SK-N-SH (cell line): ENCODE measurements around the gene HK1. TPM values are rescaled to one million over a fixed set of nuclear protein-coding genes. Genes with fewer than 3 reads are reported as not detected.

Experiments
- CTCF ChIA-PET: fragments of 300-600, 350-600 bp; formaldehyde crosslinking; extraction: SDS; loops from one replicate; lab custom pipeline; 2021; lab: Yijun Ruan, JAX
- POLR2A ChIA-PET: fragments of 350-600 bp; sonication (Branson Sonifier 250); formaldehyde crosslinking; extraction: SDS; loops from one replicate; lab custom pipeline; 2020; ENCODE audit warnings: antibody characterized with exemption, inconsistent platforms; lab: Yijun Ruan, JAX
- DNase-seq: peaks from one replicate; pipeline ENCODE4 v3.0.0; 2012
- H2AFZ ChIP-seq: fragments of 200-600 bp; sonication (generic); 2 replicates; pipeline ENCODE4 v1.8.1; 2016; ENCODE audit warnings: antibody characterized with exemption, mild to moderate bottlenecking, low read depth
- H3F3A ChIP-seq: fragments of 200-600 bp; sonication (generic); replicated peaks from 2 replicates; pipeline ENCODE3; 2016; ENCODE audit warnings: antibody characterized with exemption, mild to moderate bottlenecking; ENCODE audit not compliant: insufficient read depth
- H3K27ac ChIP-seq, 2 experiments: fragments of 200-500 bp in 1 of 2; fragments of 200-600 bp in 1 of 2; sonication (Bioruptor generic) in 1 of 2; sonication (generic), shearing (Covaris generic) in 1 of 2; 2 replicates each; pipeline versions ENCODE4 v1.5.1 to v1.6.1; 2014 to 2016; ENCODE audit warnings: low read depth in 2 of 2, inconsistent platforms in 1 of 2, low read length in 1 of 2, mild to moderate bottlenecking in 1 of 2, mixed read lengths in 1 of 2
- H3K27me3 ChIP-seq: fragments of 200-600 bp; sonication (generic), shearing (Covaris generic); 2 replicates; pipeline ENCODE4 v1.6.1; 2016; ENCODE audit warnings: mixed run types; ENCODE audit not compliant: insufficient read depth
- H3K36me3 ChIP-seq, 2 experiments: fragments of 200-500 bp in 1 of 2; fragments of 200-600 bp in 1 of 2; sonication (Bioruptor generic) in 1 of 2; sonication (generic) in 1 of 2; replicated peaks in 1 of 2; 2 replicates each; pipeline versions ENCODE3 to v1.5.1; 2014 to 2016; ENCODE audit warnings: low read length in 1 of 2, mild to moderate bottlenecking in 1 of 2; ENCODE audit not compliant: insufficient read depth in 2 of 2, control insufficient read depth in 1 of 2
- H3K4me1 ChIP-seq, 2 experiments: fragments of 200-500 bp in 1 of 2; fragments of 200-600 bp in 1 of 2; sonication (Bioruptor generic) in 1 of 2; sonication (generic), shearing (Covaris generic) in 1 of 2; 2 replicates each; pipeline versions ENCODE4 v1.5.1 to v1.6.1; 2014 to 2016; ENCODE audit warnings: low read depth in 1 of 2, low read length in 1 of 2, mixed run types in 1 of 2; ENCODE audit not compliant: insufficient read depth in 2 of 2, control insufficient read depth in 1 of 2
- H3K4me2 ChIP-seq: fragments of 200-600 bp; sonication (generic), shearing (Covaris generic); 2 replicates; pipeline ENCODE4 v1.6.1; 2017; ENCODE audit warnings: mixed run types
- H3K4me3 ChIP-seq, 2 experiments: fragments of 200-500 bp in 1 of 2; fragments of 200-600 bp in 1 of 2; sonication (Bioruptor generic) in 1 of 2; sonication (generic), shearing (Covaris generic) in 1 of 2; 2 replicates each; pipeline versions ENCODE4 v1.5.1 to v1.8.1; 2014 to 2016; ENCODE audit warnings: low read depth in 2 of 2, inconsistent platforms in 1 of 2, low read length in 1 of 2, mild to moderate bottlenecking in 1 of 2, mixed read lengths in 1 of 2, moderate library complexity in 1 of 2
- H3K79me2 ChIP-seq: fragments of 200-600 bp; sonication (generic); 2 replicates; pipeline ENCODE4 v1.8.1; 2017; ENCODE audit warnings: mild to moderate bottlenecking; ENCODE audit not compliant: insufficient read depth
- H3K9ac ChIP-seq: fragments of 200-600 bp; sonication (generic); 2 replicates; pipeline ENCODE4 v1.6.1; 2017; ENCODE audit warnings: mixed run types
- H3K9me2 ChIP-seq: fragments of 200-600 bp; sonication (generic); 2 replicates; pipeline ENCODE4 v1.6.1; 2017; ENCODE audit warnings: mixed run types
- H3K9me3 ChIP-seq: fragments of 200-600 bp; sonication (generic); 2 replicates; pipeline ENCODE4 v1.6.1; 2017; ENCODE audit warnings: mixed run types, mild to moderate bottlenecking, moderate library complexity
- H4K20me1 ChIP-seq: fragments of 200-600 bp; sonication (generic); 2 replicates; pipeline ENCODE4 v1.6.1; 2017; ENCODE audit warnings: mild to moderate bottlenecking, mixed run types; ENCODE audit not compliant: insufficient read depth
- CHD2 ChIP-seq: fragments of 150-350 bp; IDR thresholded peaks from 2 replicates; pipeline ENCODE4 v1.6.1; 2018; ENCODE audit warnings: low read length; ENCODE audit not compliant: partially characterized antibody
- ELF1 ChIP-seq: IDR thresholded peaks from 2 replicates; pipeline ENCODE4 v1.4.0; 2012
- EP300 ChIP-seq, 2 experiments: IDR thresholded peaks; 2 replicates each; pipeline versions ENCODE4 v1.4.0 to v1.6.1; 2012; ENCODE audit warnings: borderline replicate concordance in 1 of 2, low read depth in 1 of 2, low read length in 1 of 2
- FOSL2 ChIP-seq: IDR thresholded peaks from 2 replicates; pipeline ENCODE4 v1.4.0; 2012; ENCODE audit warnings: low read depth, mild to moderate bottlenecking, moderate library complexity, borderline replicate concordance
- FOXJ3 ChIP-seq: sonication (generic); formaldehyde crosslinking; IDR thresholded peaks from 2 replicates; pipeline ENCODE4 v1.5.1; 2020; ENCODE audit warnings: mild to moderate bottlenecking, missing genetic modification reagents
- FOXM1 ChIP-seq: IDR thresholded peaks from 2 replicates; pipeline ENCODE4 v1.4.0; 2012; ENCODE audit warnings: low read depth, mild to moderate bottlenecking
- GABPA ChIP-seq: IDR thresholded peaks from 2 replicates; pipeline ENCODE4 v1.4.0; 2012; ENCODE audit warnings: low read depth, mild to moderate bottlenecking
- NFIC ChIP-seq: IDR thresholded peaks from 2 replicates; pipeline ENCODE4 v1.4.0; 2012; ENCODE audit warnings: borderline replicate concordance
- NRF1 ChIP-seq: IDR thresholded peaks from 2 replicates; pipeline ENCODE4 v1.6.1; 2012; ENCODE audit warnings: low read depth, mild to moderate bottlenecking, low read length
- RAD21 ChIP-seq: IDR thresholded peaks from 2 replicates; pipeline ENCODE4 v1.6.1; 2012; ENCODE audit warnings: mild to moderate bottlenecking, low read length
- RXRA ChIP-seq: IDR thresholded peaks from 2 replicates; pipeline ENCODE4 v1.4.0; 2012; ENCODE audit warnings: low read depth, mild to moderate bottlenecking, borderline replicate concordance
- TAF1 ChIP-seq: IDR thresholded peaks from 2 replicates; pipeline ENCODE4 v1.6.1; 2012; ENCODE audit warnings: low read depth, mild to moderate bottlenecking, low read length, moderate library complexity, borderline replicate concordance
- WGBS: methylation state at CpG from one replicate; pipeline ENCODE4 v1.1.6; 2017; ENCODE audit warnings: low lambda C conversion rate; 5-methylcytosine and 5-hydroxymethylcytosine counted together
- polyA plus RNA-seq, 3 experiments: library from polyadenylated mRNA; depleted of rRNA; stranded (reverse); fragments of >200 nt; gene quantifications; 2 replicates each; pipeline ENCODE4 v1.2.3, GENCODE V29; 2012
- TF ChIP-seq, protein P1 (sequence below): fragments of 150-350 bp; IDR thresholded peaks from 2 replicates; pipeline ENCODE4 v1.6.1; 2017; ENCODE audit warnings: antibody characterized with exemption, low read length, low read depth, borderline replicate concordance
- TF ChIP-seq, protein P2 (sequence below): IDR thresholded peaks from 2 replicates; pipeline ENCODE4 v1.6.1; 2012; ENCODE audit warnings: mild to moderate bottlenecking, low read depth, low read length, moderate library complexity
- TF ChIP-seq, protein P3 (sequence below): fragments of 150-350 bp; IDR thresholded peaks from 2 replicates; pipeline ENCODE4 v1.6.1; 2016; ENCODE audit warnings: mild to moderate bottlenecking, low read depth, low read length
- TF ChIP-seq, protein P4 (sequence below): IDR thresholded peaks from 2 replicates; pipeline ENCODE4 v1.4.0; 2012; ENCODE audit warnings: low read depth, borderline replicate concordance
- TF ChIP-seq, protein P5 (sequence below): IDR thresholded peaks from 2 replicates; pipeline ENCODE4 v1.4.0; 2012; ENCODE audit warnings: low read depth, borderline replicate concordance

HK1 gene
- polyA plus RNA-seq, 1 of the 3 experiments (the other 2 are of a cell fraction), result 38.7 TPM

DNA sequence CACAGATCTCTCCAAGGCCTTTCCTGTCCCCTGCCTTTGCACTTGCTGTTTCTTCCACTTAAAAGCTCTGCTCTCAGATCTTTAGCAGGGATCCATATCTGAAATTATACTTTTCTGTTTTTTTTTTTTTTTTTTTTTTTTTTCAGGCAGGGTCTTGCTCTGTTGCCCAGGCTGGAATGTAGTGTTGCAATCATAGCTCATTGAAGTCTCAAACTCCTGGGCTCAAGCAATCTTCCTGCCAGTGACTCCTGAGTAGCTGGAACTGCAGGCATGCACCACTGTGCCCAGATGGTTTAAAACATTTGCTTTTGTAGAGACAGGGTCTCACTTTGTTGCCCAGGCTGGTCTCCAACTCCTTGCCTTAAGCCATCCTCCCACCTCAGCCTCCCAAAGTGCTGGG is 167.9 kb downstream of the HK1 start:
- Histone ChIP-seq H3K36me3 (no peaks in the 10 kb centered on the region), H3K27ac (peak overlapping the region in 1 of 2 experiments; percentile 70; a peak in 2 of 4 replicates), H3K4me1 (peaks cover 6 to 29% of the 10 kb centered on the region in 2 experiments; a peak in 3 of 4 replicates), H3F3A (peaks cover 20% of the 10 kb centered on the region), H3K4me3 (no peak overlapping the region), H3K9ac (no peak overlapping the region), H3K9me2 (no peaks in the 10 kb centered on the region), H4K20me1 (no peaks in the 10 kb centered on the region), H3K27me3 (no peaks in the 10 kb centered on the region), H3K9me3 (no peaks in the 10 kb centered on the region), H2AFZ (no peak overlapping the region), H3K4me2 (peak overlapping the region; percentile 48), H3K79me2 (no peaks in the 10 kb centered on the region)
- no peak for DNase-seq
- ChIA-PET CTCF (interaction anchor here (1.0 to 7.6 kb wide), 5 partner anchors 13 to 190 kb away, joined by 3 to 38 read pairs (median 3); no protein-coding TSS in a partner anchor), POLR2A (no interaction called here)
- TF ChIP-seq, protein P1, sequence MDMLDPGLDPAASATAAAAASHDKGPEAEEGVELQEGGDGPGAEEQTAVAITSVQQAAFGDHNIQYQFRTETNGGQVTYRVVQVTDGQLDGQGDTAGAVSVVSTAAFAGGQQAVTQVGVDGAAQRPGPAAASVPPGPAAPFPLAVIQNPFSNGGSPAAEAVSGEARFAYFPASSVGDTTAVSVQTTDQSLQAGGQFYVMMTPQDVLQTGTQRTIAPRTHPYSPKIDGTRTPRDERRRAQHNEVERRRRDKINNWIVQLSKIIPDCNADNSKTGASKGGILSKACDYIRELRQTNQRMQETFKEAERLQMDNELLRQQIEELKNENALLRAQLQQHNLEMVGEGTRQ, result no peak
- no peak for TF ChIP-seq GABPA
- no peak for TF ChIP-seq FOXJ3 (CRISPR knock-in tag)
- TF ChIP-seq, protein P2, sequence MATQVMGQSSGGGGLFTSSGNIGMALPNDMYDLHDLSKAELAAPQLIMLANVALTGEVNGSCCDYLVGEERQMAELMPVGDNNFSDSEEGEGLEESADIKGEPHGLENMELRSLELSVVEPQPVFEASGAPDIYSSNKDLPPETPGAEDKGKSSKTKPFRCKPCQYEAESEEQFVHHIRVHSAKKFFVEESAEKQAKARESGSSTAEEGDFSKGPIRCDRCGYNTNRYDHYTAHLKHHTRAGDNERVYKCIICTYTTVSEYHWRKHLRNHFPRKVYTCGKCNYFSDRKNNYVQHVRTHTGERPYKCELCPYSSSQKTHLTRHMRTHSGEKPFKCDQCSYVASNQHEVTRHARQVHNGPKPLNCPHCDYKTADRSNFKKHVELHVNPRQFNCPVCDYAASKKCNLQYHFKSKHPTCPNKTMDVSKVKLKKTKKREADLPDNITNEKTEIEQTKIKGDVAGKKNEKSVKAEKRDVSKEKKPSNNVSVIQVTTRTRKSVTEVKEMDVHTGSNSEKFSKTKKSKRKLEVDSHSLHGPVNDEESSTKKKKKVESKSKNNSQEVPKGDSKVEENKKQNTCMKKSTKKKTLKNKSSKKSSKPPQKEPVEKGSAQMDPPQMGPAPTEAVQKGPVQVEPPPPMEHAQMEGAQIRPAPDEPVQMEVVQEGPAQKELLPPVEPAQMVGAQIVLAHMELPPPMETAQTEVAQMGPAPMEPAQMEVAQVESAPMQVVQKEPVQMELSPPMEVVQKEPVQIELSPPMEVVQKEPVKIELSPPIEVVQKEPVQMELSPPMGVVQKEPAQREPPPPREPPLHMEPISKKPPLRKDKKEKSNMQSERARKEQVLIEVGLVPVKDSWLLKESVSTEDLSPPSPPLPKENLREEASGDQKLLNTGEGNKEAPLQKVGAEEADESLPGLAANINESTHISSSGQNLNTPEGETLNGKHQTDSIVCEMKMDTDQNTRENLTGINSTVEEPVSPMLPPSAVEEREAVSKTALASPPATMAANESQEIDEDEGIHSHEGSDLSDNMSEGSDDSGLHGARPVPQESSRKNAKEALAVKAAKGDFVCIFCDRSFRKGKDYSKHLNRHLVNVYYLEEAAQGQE, result no peak
- no peak for TF ChIP-seq ELF1
- TF ChIP-seq CHD2, result no peak
- no peak for TF ChIP-seq NRF1
- TF ChIP-seq RXRA, result no peak
- no peak for TF ChIP-seq TAF1
- no peak for TF ChIP-seq EP300 (IDR thresholded peaks at IDR 0.05; ENCODE audit: borderline replicate concordance in 1 of 2, low read depth in 1 of 2, low read length in 1 of 2)
- TF ChIP-seq FOSL2, result no peak

DNA sequence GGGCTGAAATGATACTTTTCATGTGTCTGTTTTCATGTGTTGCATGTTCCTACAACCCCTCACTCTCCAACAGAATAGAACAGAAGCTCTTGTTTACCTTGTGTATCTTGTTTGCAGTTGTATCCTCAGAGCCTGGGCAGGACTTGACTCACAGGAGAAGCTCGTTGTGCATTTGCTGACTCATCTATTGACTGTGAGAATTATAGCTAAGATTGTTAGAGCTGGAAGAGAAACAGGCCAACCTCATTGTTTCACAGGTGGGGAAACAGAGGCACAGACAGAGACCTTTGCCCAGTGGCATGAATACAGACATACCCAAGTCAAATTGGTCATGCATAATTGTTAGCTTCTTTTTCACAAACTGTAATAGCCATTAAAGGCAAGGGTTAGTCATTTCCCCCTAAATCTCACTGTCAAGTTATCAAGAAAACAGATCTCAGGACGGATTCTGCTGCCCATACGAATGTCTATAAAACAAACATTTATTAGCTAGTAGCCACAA is 168.4 kb downstream of the HK1 start:
- Histone ChIP-seq H3K4me3 (peak overlapping the region in 1 of 2 experiments; percentile 3; a peak in 1 of 4 replicates), H3K27me3 (no peaks in the 10 kb centered on the region), H3K27ac (peak overlapping the region; percentile 2 to 70; a peak in 3 of 4 replicates), H3K9me3 (no peaks in the 10 kb centered on the region), H3K79me2 (no peaks in the 10 kb centered on the region), H3K4me2 (peak overlapping the region; percentile 48), H3K9ac (no peak overlapping the region), H3K36me3 (no peaks in the 10 kb centered on the region), H4K20me1 (no peaks in the 10 kb centered on the region), H3K4me1 (peaks cover 6 to 29% of the 10 kb centered on the region in 2 experiments; a peak in 3 of 4 replicates), H2AFZ (no peak overlapping the region), H3F3A (peaks cover 20% of the 10 kb centered on the region), H3K9me2 (no peaks in the 10 kb centered on the region)
- ChIA-PET POLR2A (interaction anchor here (0.5 kb wide), 1 partner anchor 8 kb away, joined by 3 read pairs; no protein-coding TSS in a partner anchor), CTCF (interaction anchor here (0.6 to 7.6 kb wide), 8 partner anchors 13 to 190 kb away, joined by 3 to 38 read pairs (median 4); no protein-coding TSS in a partner anchor)
- no peak for DNase-seq
- WGBS, result 13% methylated on average over 3 of the region's 3 CpGs
- TF ChIP-seq, protein P3, sequence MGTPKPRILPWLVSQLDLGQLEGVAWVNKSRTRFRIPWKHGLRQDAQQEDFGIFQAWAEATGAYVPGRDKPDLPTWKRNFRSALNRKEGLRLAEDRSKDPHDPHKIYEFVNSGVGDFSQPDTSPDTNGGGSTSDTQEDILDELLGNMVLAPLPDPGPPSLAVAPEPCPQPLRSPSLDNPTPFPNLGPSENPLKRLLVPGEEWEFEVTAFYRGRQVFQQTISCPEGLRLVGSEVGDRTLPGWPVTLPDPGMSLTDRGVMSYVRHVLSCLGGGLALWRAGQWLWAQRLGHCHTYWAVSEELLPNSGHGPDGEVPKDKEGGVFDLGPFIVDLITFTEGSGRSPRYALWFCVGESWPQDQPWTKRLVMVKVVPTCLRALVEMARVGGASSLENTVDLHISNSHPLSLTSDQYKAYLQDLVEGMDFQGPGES, result no peak
- TF ChIP-seq, protein P4, sequence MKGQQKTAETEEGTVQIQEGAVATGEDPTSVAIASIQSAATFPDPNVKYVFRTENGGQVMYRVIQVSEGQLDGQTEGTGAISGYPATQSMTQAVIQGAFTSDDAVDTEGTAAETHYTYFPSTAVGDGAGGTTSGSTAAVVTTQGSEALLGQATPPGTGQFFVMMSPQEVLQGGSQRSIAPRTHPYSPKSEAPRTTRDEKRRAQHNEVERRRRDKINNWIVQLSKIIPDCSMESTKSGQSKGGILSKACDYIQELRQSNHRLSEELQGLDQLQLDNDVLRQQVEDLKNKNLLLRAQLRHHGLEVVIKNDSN, result no peak
- TF ChIP-seq, protein P5, sequence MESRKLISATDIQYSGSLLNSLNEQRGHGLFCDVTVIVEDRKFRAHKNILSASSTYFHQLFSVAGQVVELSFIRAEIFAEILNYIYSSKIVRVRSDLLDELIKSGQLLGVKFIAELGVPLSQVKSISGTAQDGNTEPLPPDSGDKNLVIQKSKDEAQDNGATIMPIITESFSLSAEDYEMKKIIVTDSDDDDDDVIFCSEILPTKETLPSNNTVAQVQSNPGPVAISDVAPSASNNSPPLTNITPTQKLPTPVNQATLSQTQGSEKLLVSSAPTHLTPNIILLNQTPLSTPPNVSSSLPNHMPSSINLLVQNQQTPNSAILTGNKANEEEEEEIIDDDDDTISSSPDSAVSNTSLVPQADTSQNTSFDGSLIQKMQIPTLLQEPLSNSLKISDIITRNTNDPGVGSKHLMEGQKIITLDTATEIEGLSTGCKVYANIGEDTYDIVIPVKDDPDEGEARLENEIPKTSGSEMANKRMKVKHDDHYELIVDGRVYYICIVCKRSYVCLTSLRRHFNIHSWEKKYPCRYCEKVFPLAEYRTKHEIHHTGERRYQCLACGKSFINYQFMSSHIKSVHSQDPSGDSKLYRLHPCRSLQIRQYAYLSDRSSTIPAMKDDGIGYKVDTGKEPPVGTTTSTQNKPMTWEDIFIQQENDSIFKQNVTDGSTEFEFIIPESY, result no peak
- TF ChIP-seq NRF1 (no peak), NFIC (0 out of 2 replicates have a peak, but pooled peaks have one; percentile 20), RAD21 (no peak), FOXM1 (no peak), ELF1 (no peak)
